HG03196 (cell line): ENCODE data around the gene EYA3.

Experiments
- ATAC-seq: cut with Tn5 transposase; IDR thresholded peaks from one replicate; pipeline ENCODE4 v1.9.1; 2021; ENCODE audit not compliant: unreplicated experiment

Gene EYA3

GRCh38 chr1:28073867-28074266 is 14.5 kb downstream of the EYA3 start:
- no peak for ATAC-seq

GRCh38 chr1:28071813-28072212 is 16.6 kb downstream of the EYA3 start:
- no peak for ATAC-seq

GRCh38 chr1:28070725-28071593 is 17.5 kb downstream of the EYA3 start:
- ATAC-seq, result no peak

GRCh38 chr1:28067523-28068090 is 20.8 kb downstream of the EYA3 start:
- no peak for ATAC-seq

GRCh38 chr1:28066393-28067154 is 21.8 kb downstream of the EYA3 start:
- no peak for ATAC-seq

GRCh38 chr1:28064064-28064463 is 24.3 kb downstream of the EYA3 start:
- no peak for ATAC-seq

GRCh38 chr1:28062806-28063205 is 25.6 kb downstream of the EYA3 start:
- ATAC-seq, result no peak

DNA sequence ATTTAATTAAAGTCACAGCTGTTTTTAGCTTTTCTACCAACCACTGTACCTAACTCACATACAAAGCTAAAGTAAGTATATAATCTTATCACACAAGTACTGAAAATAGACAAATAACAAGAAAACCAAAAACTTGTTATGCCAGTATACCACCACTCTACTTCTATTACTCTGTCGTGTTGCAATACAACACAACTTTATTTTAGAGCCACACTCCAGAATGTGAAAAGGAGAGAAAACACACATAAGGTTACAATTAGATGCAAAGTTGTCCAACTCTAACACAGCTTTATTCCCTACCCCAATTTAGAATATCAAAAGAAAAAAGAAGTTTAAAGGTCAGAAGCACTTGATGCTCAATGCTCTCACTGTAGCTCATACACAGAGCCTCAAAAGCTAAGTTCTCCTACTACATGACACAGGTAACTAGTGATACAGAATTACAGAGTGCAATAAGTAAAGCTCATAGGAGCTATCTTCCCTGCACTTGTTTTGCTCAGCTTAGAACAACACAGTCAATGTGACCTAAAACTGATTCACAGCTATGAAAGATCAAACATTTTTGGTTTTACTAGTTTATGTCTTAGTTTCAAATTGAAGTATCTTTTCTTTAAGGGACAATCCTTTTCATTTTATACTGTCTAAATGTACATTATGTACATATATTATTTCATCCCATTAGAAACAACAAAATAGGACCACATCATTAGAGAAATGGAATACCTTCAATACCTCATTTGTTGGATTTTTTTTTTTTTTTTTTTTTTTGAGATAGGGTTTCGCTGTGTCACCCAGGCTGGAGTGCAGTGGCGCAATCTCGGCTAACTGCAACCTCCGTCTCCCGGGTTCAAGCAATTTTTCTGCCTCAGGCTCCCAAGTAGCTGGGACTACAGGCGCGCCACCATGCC is 29.2 kb downstream of the EYA3 start:
- ATAC-seq, result no peak

- no peak for ATAC-seq
Measured at GRCh38 chr1:28058168-28058567, 30.2 kb downstream of the EYA3 start.

DNA sequence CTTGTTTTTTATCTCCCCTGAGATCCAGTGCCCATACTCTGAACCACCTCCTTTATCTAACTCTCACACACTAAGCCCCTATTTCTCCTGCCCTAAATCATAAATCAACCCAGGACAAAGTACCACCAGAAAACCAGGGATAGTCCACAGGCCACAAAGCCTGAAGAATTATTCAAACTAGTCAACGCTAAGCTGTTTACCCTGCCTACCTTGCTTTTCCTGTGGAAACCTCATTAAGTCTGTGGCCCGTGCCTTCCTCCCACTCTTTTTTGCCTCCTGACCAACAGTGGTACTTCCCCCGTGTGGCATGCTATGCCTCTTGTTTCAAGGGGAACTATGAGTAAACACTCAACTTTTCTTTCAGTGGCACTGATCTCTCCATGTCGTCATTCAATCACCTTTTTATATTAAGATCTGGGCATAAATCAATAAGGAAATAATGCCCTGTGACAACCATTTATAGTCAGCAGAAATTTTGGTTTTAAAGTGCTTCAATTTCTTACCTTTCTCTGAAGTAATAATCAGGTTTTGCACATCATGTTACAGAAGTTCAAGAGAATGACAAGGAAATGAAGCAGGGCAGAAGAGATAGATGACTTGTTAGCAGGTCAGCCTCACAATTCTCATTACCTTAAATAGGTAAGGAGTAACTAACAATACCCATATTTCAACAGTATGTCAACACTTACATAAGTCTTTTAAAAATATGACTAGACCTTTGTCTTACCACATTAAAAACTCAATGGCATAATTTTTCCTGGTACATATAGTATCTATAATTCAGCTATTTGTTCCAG is 32.1 kb downstream of the EYA3 start:
- ATAC-seq, result peak; percentile 92

- ATAC-seq, result no peak
Measured at GRCh38 chr1:28050776-28051175, 37.6 kb downstream of the EYA3 start.

DNA sequence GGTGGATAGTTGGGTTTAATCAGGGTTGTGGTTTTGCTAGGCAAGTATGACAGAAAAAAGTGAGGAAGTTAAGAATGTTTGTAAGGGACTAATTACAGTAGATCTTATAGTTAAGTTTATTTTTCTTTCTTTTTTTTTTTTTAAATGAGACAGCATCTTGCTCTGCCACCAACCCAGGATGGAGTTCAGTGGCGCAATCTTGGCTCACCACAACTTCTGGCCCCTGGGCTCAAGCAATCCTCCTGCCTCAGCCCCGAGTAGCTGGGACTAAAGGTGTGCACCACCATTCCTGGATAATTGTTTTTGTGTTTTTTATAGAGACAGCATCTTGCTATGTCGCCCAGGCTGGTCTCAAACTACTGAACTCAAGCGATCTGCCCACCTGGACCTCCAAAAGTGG is 41.7 kb downstream of the EYA3 start:
- ATAC-seq, result no peak

DNA sequence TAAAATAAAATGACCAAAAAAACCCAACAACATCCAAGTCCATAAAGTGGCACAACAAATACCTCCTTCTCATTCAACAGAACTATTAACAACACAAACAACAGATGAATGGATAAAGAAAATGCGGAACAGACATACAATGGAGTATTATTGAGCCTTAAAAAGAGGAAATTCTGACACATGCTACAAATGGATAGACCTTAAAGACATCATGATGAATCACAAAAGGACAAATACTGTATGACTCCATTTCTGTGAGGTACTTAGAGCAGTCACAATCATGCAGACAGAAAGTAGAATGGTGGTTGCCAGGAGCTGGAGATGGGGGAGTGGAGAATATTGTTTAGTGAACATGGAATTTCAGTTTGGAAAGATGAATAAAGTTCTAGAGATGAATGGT is 42.6 kb downstream of the EYA3 start:
- ATAC-seq, result no peak

- no peak for ATAC-seq
Measured at GRCh38 chr1:28044399-28044798, 44.0 kb downstream of the EYA3 start.

GRCh38 chr1:28039341-28039740 is 49.1 kb downstream of the EYA3 start:
- no peak for ATAC-seq

GRCh38 chr1:28037946-28038345 is 50.5 kb downstream of the EYA3 start:
- no peak for ATAC-seq

DNA sequence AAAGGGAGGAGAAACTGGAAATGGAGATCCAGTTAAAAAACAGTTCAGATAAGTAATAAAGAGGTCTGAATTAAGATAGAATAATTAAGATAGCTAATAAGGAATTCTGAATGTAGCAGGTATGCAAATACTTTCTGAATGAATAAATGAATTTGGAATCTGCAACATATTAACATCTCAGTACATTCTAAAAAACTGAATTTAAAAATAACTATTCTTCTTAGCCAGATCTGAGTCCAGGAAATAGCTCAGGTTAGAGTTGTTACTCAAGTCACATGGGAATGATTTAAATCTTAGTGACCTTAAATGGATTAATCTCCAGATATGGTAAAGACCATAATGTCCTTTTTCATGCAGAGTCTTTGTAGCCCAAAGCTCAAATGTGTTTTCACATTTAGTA is 51.2 kb downstream of the EYA3 start:
- no peak for ATAC-seq

DNA sequence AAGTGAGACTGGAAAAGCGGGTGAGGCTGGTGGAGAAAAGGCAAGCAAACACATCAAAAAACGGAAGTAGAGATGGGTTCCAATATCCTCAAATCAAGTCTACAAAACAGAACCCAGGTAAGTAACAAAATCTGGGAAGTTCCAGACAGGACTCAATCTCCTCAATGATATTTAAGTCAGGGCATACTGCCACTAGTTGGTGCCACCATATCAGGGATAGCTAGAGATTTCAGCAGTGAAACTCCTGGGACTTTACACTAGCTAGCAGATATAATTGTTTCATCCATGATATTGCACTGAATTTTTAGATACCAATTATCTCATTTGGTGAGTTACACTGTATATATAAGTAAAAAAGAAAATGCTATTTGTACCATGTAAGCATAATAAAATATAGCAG is 52.0 kb downstream of the EYA3 start:
- no peak for ATAC-seq

DNA sequence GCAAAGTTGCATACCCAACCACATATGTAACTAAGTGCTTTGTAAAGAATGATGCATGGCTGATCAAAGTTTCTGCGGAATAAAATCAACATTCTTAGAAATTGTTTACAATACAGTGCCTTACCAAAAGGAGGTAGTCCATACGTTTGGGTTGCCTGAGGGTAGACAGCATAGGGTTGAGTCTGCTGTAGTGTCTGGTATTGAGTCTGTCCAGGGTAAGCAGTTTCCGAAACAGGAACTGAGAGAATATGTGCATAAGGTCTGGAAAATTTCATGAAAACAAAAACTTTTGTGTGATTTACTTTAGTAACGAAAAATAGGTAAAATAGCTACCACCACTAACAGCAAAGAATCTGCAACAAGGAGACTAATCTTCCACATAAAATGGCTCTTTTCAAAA is 53.0 kb downstream of the EYA3 start:
- no peak for ATAC-seq

DNA sequence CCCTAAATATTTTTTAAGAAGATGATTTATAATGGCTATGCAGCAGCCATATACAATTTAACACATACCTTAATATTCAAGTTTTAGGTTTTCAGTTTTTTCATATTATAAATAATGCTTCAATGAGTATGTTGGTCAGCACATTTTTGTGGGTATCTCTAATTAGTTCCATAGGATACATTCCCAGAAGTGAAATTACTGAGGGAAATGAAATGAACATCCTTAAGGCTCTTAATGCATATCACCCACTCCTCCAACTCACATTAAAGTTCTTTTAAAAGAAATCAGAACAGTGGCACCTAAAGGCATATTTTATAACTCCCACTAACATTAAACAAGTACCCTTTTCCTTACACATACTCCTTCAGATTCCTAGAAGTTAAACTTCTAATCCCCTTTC is 56.1 kb downstream of the EYA3 start:
- ATAC-seq, result no peak
